ENCODE results near the gene ASRGL1. TPM values are rescaled to one million over a fixed set of nuclear protein-coding genes. Genes with fewer than 3 reads are reported as not detected.

The ASRGL1 gene
- total RNA-seq, 1 experiment from 2014 or later = 26.6 TPM

GRCh38 chr11:62309991-62310390 lies 27.3 kb upstream of the ASRGL1 start:
- no peak for DNase-seq
- TF ChIP-seq EZH2 (IDR thresholded peaks at IDR 0.05; ENCODE audit: low read length, unreplicated experiment) = no peak
- no peak for TF ChIP-seq CTCF (conservative IDR thresholded peaks at IDR 0.05; ENCODE audit: low read depth, low read length)
- no peak for TF ChIP-seq EZH2phosphoT487 (IDR thresholded peaks at IDR 0.05; ENCODE audit: borderline replicate concordance, low read length)
- Histone ChIP-seq H4K20me1 (ENCODE audit: low read length) (no peaks in the 10 kb centered on the region), H3K4me3 (ENCODE audit: low read length) (no peak overlapping the region), H3K36me3 (ENCODE audit: low read depth, low read length) (no peaks in the 10 kb centered on the region), H3K4me2 (ENCODE audit: low read length) (peak overlapping the region; percentile 6; the same call in 1 of the 2 replicates), H3K9me2 (replicated peaks; ENCODE audit: low read length) (no peaks in the 10 kb centered on the region), H3K9me3 (ENCODE audit: low read length) (no peaks in the 10 kb centered on the region), H3K4me1 (ENCODE audit: insufficient read depth, low read length) (no peaks in the 10 kb centered on the region), H3F3A (ENCODE audit: low read length, unreplicated experiment) (no peaks in the 10 kb centered on the region), H3K27ac (ENCODE audit: low read length) (no peak overlapping the region), H3K79me2 (ENCODE audit: low read length) (no peaks in the 10 kb centered on the region), H2AFZ (ENCODE audit: low read length) (no peak overlapping the region), H3K9ac (ENCODE audit: low read length) (no peak overlapping the region), H3K27me3 (ENCODE audit: low read length) (peaks cover 45% of the 10 kb centered on the region)
- intact Hi-C loops (cut with micrococcal nuclease) = no loop called here
- ATAC-seq = no peak
- BruUV-seq (replicated peaks) = no TSS peak
- CTCF ChIA-PET = no interaction called here
- POLR2A ChIA-PET (ENCODE audit: unreplicated experiment) = no interaction called here

- H3F3A ChIP-seq (ENCODE audit: low read length, unreplicated experiment) = no peaks in the 10 kb centered on the region
- TF ChIP-seq EZH2phosphoT487 (IDR thresholded peaks at IDR 0.05; ENCODE audit: borderline replicate concordance, low read length) (no peak), EZH2 (IDR thresholded peaks at IDR 0.05; ENCODE audit: low read length, unreplicated experiment) (no peak), CTCF (conservative IDR thresholded peaks at IDR 0.05; ENCODE audit: low read depth, low read length) (no peak)
- intact Hi-C loops (cut with micrococcal nuclease) = no loop called here
- no peaks in the 10 kb centered on the region for H4K20me1 ChIP-seq (ENCODE audit: low read length)
- ChIA-PET CTCF (no interaction called here), POLR2A (ENCODE audit: unreplicated experiment) (no interaction called here)
- no peak overlapping the region for H3K9ac ChIP-seq (ENCODE audit: low read length)
- H3K9me2 ChIP-seq (replicated peaks; ENCODE audit: low read length) = no peaks in the 10 kb centered on the region
- H3K27me3 ChIP-seq (ENCODE audit: low read length) = peaks cover 50% of the 10 kb centered on the region
- H3K4me3 ChIP-seq (ENCODE audit: low read length) = no peak overlapping the region
- no peak overlapping the region for H2AFZ ChIP-seq (ENCODE audit: low read length)
- no peak overlapping the region for H3K27ac ChIP-seq (ENCODE audit: low read length)
- H3K9me3 ChIP-seq (ENCODE audit: low read length) = no peaks in the 10 kb centered on the region
- DNase-seq = no peak
- no peaks in the 10 kb centered on the region for H3K4me1 ChIP-seq (ENCODE audit: insufficient read depth, low read length)
- no peak for ATAC-seq
- H3K36me3 ChIP-seq (ENCODE audit: low read depth, low read length) = no peaks in the 10 kb centered on the region
- BruUV-seq (replicated peaks) = no TSS peak
- no peaks in the 10 kb centered on the region for H3K79me2 ChIP-seq (ENCODE audit: low read length)
- H3K4me2 ChIP-seq (ENCODE audit: low read length) = no peak overlapping the region
Measured at GRCh38 chr11:62315431-62315830, 21.8 kb upstream of the ASRGL1 start.

- Histone ChIP-seq H3K27ac (ENCODE audit: low read length) (no peak overlapping the region), H3K9me3 (ENCODE audit: low read length) (no peaks in the 10 kb centered on the region), H3K27me3 (ENCODE audit: low read length) (peaks cover 11% of the 10 kb centered on the region; the same call in 1 of the 2 replicates), H3K36me3 (ENCODE audit: low read depth, low read length) (no peaks in the 10 kb centered on the region), H3K4me2 (ENCODE audit: low read length) (no peak overlapping the region), H2AFZ (ENCODE audit: low read length) (no peak overlapping the region), H3K4me3 (ENCODE audit: low read length) (no peak overlapping the region), H3K9me2 (replicated peaks; ENCODE audit: low read length) (no peaks in the 10 kb centered on the region), H3F3A (ENCODE audit: low read length, unreplicated experiment) (no peaks in the 10 kb centered on the region), H3K4me1 (ENCODE audit: insufficient read depth, low read length) (no peaks in the 10 kb centered on the region), H3K79me2 (ENCODE audit: low read length) (no peaks in the 10 kb centered on the region), H4K20me1 (ENCODE audit: low read length) (no peaks in the 10 kb centered on the region), H3K9ac (ENCODE audit: low read length) (no peak overlapping the region)
- no TSS peak for BruUV-seq (replicated peaks)
- ChIA-PET POLR2A (ENCODE audit: unreplicated experiment) (no interaction called here), CTCF (interaction anchor here (0.6 kb wide), 1 partner anchor 105 kb away, joined by 3 read pairs; no protein-coding TSS in a partner anchor)
- ATAC-seq = no peak
- TF ChIP-seq EZH2phosphoT487 (IDR thresholded peaks at IDR 0.05; ENCODE audit: borderline replicate concordance, low read length) (no peak), EZH2 (IDR thresholded peaks at IDR 0.05; ENCODE audit: low read length, unreplicated experiment) (no peak), CTCF (conservative IDR thresholded peaks at IDR 0.05; ENCODE audit: low read depth, low read length) (no peak)
- no peak for DNase-seq
- intact Hi-C loops (cut with micrococcal nuclease) = no loop called here
Measured at GRCh38 chr11:62322524-62322923, 14.7 kb upstream of the ASRGL1 start.

Measured in PC-3 (cell line).